Testis (tissue), 2 donors: ENCODE measurements around the gene MRPL40.

Experiments
- POLR2A ChIP-seq: fragments of 450-650 bp; IDR thresholded peaks from one replicate; pipeline ENCODE4 v1.6.1; 2017; ENCODE audit warnings: antibody characterized with exemption, mild to moderate bottlenecking, moderate library complexity
- TF ChIP-seq, protein P1 (sequence below), 3 experiments: fragments of 450-650 bp in 2 of 3; fragments of 200-600 bp in 1 of 3; sonication (generic) in 1 of 3; IDR thresholded peaks; one replicate each; pipeline ENCODE4 v1.5.1; 2016 to 2019; ENCODE audit warnings: antibody characterized with exemption in 3 of 3, mild to moderate bottlenecking in 2 of 3, moderate library complexity in 1 of 3

GRCh38 chr22:19478901-19479354, 46.6 kb downstream of the MRPL40 start, which contains the start of gene UFD1:
- TF ChIP-seq POLR2A: no peak
- TF ChIP-seq, protein P1, sequence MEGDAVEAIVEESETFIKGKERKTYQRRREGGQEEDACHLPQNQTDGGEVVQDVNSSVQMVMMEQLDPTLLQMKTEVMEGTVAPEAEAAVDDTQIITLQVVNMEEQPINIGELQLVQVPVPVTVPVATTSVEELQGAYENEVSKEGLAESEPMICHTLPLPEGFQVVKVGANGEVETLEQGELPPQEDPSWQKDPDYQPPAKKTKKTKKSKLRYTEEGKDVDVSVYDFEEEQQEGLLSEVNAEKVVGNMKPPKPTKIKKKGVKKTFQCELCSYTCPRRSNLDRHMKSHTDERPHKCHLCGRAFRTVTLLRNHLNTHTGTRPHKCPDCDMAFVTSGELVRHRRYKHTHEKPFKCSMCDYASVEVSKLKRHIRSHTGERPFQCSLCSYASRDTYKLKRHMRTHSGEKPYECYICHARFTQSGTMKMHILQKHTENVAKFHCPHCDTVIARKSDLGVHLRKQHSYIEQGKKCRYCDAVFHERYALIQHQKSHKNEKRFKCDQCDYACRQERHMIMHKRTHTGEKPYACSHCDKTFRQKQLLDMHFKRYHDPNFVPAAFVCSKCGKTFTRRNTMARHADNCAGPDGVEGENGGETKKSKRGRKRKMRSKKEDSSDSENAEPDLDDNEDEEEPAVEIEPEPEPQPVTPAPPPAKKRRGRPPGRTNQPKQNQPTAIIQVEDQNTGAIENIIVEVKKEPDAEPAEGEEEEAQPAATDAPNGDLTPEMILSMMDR (IDR thresholded peaks at IDR 0.05): no peak
